ENCODE data around the gene CLASRP. TPM values are rescaled to one million over a fixed set of nuclear protein-coding genes. Genes with fewer than 3 reads are reported as not detected.

The CLASRP gene
- polyA plus RNA-seq, 1 donor from 2014 or later, result 30.1 TPM

GRCh38 chr19:45074744-45075300 is 36.0 kb downstream of the CLASRP start:
- no peak for TF ChIP-seq CTCF (IDR thresholded peaks at IDR 0.05; ENCODE audit: poor library complexity, severe bottlenecking)
- no peak for TF ChIP-seq RAD21 (conservative IDR thresholded peaks at IDR 0.05)
- TF ChIP-seq MXI1 (conservative IDR thresholded peaks at IDR 0.05; ENCODE audit: poor library complexity, severe bottlenecking), result no peak
- no peak for TF ChIP-seq EZH2 (IDR thresholded peaks at IDR 0.05; ENCODE audit: borderline replicate concordance, insufficient read depth, low read length, poor library complexity, severe bottlenecking)
- TF ChIP-seq SMC3 (conservative IDR thresholded peaks at IDR 0.05; ENCODE audit: poor library complexity), result no peak
- no peak for TF ChIP-seq TAF1 (IDR thresholded peaks at IDR 0.05; ENCODE audit: low read depth)
- TF ChIP-seq EP300 (conservative IDR thresholded peaks at IDR 0.05; ENCODE audit: poor library complexity, severe bottlenecking), result no peak
- no peak for TF ChIP-seq REST (IDR thresholded peaks at IDR 0.05; ENCODE audit: borderline replicate concordance)
- no peak for TF ChIP-seq POLR2AphosphoS5 (IDR thresholded peaks at IDR 0.05)
- H3K36me3 ChIP-seq (ENCODE audit: insufficient read depth, low read length), result no peaks in the 10 kb centered on the region
- H3K27ac ChIP-seq (ENCODE audit: low read length), result no peak overlapping the region
- no peak overlapping the region for H3K4me2 ChIP-seq (ENCODE audit: low read length)
- no peak overlapping the region for H3K4me3 ChIP-seq (ENCODE audit: low read length)
- peaks cover 33% of the 10 kb centered on the region for H3K27me3 ChIP-seq (ENCODE audit: insufficient read depth, low read depth, low read length)
- no peak overlapping the region for H3K9ac ChIP-seq (ENCODE audit: low read length)
- H3F3A ChIP-seq (ENCODE audit: insufficient read depth, low read length, poor library complexity, severe bottlenecking), result no peaks in the 10 kb centered on the region
- no peaks in the 10 kb centered on the region for H3K9me3 ChIP-seq (ENCODE audit: low read length)
- H3K79me2 ChIP-seq (replicated peaks; ENCODE audit: insufficient read depth, low read length), result peaks cover 6% of the 10 kb centered on the region
- no peaks in the 10 kb centered on the region for H3K9me2 ChIP-seq (ENCODE audit: insufficient read depth, low read length)
- H4K20me1 ChIP-seq (ENCODE audit: insufficient read depth), result no peaks in the 10 kb centered on the region
- H2AFZ ChIP-seq (ENCODE audit: low read depth, low read length), result no peak overlapping the region

GRCh38 chr19:45075301-45076028 is 36.6 kb downstream of the CLASRP start:
- TF ChIP-seq REST (IDR thresholded peaks at IDR 0.05; ENCODE audit: borderline replicate concordance) (no peak), EZH2 (IDR thresholded peaks at IDR 0.05; ENCODE audit: borderline replicate concordance, insufficient read depth, low read length, poor library complexity, severe bottlenecking) (no peak), SMC3 (conservative IDR thresholded peaks at IDR 0.05; ENCODE audit: poor library complexity) (no peak), RAD21 (conservative IDR thresholded peaks at IDR 0.05) (no peak), CTCF (IDR thresholded peaks at IDR 0.05; ENCODE audit: poor library complexity, severe bottlenecking) (no peak), EP300 (conservative IDR thresholded peaks at IDR 0.05; ENCODE audit: poor library complexity, severe bottlenecking) (no peak), TAF1 (IDR thresholded peaks at IDR 0.05; ENCODE audit: low read depth) (no peak), MXI1 (conservative IDR thresholded peaks at IDR 0.05; ENCODE audit: poor library complexity, severe bottlenecking) (no peak), POLR2AphosphoS5 (IDR thresholded peaks at IDR 0.05) (no peak)
- Histone ChIP-seq H3K9ac (ENCODE audit: low read length) (no peak overlapping the region), H3K9me3 (ENCODE audit: low read length) (no peaks in the 10 kb centered on the region), H3K27ac (ENCODE audit: low read length) (no peak overlapping the region), H3K79me2 (replicated peaks; ENCODE audit: insufficient read depth, low read length) (peaks cover 13% of the 10 kb centered on the region), H3K36me3 (ENCODE audit: insufficient read depth, low read length) (no peaks in the 10 kb centered on the region), H4K20me1 (ENCODE audit: insufficient read depth) (no peaks in the 10 kb centered on the region), H3K4me2 (ENCODE audit: low read length) (no peak overlapping the region), H3K27me3 (ENCODE audit: insufficient read depth, low read depth, low read length) (peaks cover 33% of the 10 kb centered on the region), H3F3A (ENCODE audit: insufficient read depth, low read length, poor library complexity, severe bottlenecking) (no peaks in the 10 kb centered on the region), H3K9me2 (ENCODE audit: insufficient read depth, low read length) (no peaks in the 10 kb centered on the region), H3K4me3 (ENCODE audit: low read length) (peak overlapping the region; percentile 62), H2AFZ (ENCODE audit: low read depth, low read length) (no peak overlapping the region)
